Pancreas (tissue), 10 donors: ENCODE results near the gene FAM222A. TPM values are rescaled to one million over a fixed set of nuclear protein-coding genes. Genes with fewer than 3 reads are reported as not detected.

ENCODE experiments used
- ATAC-seq, 4 donors: fragments of 200-7000 bp; cut with Tn5 transposase; one replicate each; pipeline versions ENCODE4 v1.8.0 to v1.9.1; 2020; ENCODE audit warnings: mild to moderate bottlenecking in 4 of 4, moderate library complexity in 4 of 4
- DNase-seq, 6 donors: peaks; one replicate each; pipeline ENCODE4 v3.0.0-alpha.2; 2020
- FAIRE-seq: peaks from 2 replicates; lab custom pipeline; 2012; peaks lifted over from hg19 to GRCh38; lab: Jason Lieb, UNC
- H3K27ac ChIP-seq, 4 donors: fragments of 200-600 bp; sonication (generic); 1 replicate in 3 of 4; 2 replicates in 1 of 4; pipeline versions ENCODE4 v1.5.0 to v1.8.0; 2020
- H3K27me3 ChIP-seq, 4 donors: fragments of 200-600 bp; one replicate each; pipeline ENCODE4 v1.8.0; 2021
- H3K36me3 ChIP-seq, 3 donors: fragments of 200-600 bp; sonication (generic) in 1 of 3; one replicate each; pipeline versions ENCODE4 v1.5.0 to v1.8.0; 2020 to 2021
- H3K4me1 ChIP-seq, 3 donors: fragments of 200-600 bp; one replicate each; pipeline ENCODE4 v1.8.0; 2021
- H3K4me3 ChIP-seq, 4 donors: fragments of 200-600 bp; sonication (generic) in 2 of 4; one replicate each; pipeline versions ENCODE4 v1.5.0 to v1.8.0; 2020 to 2021
- H3K9me3 ChIP-seq, 4 donors: fragments of 200-600 bp; one replicate each; pipeline ENCODE4 v1.8.0; 2021
- CTCF ChIP-seq, 4 donors: fragments of 200-600 bp; sonication (generic) in 3 of 4; IDR thresholded peaks; one replicate each; pipeline versions ENCODE4 v1.5.0 to v1.8.0; 2021; ENCODE audit warnings: antibody characterized with exemption in 4 of 4
- WGBS, 2 donors: extraction: QIAGEN DNeasy Blood & Tissue Kit; methylation state at CpG; one replicate each; pipeline ENCODE4 v1.1.7; 2013; 5-methylcytosine and 5-hydroxymethylcytosine counted together
- intact Hi-C, 3 donors: fragments of 100-400 bp; cut with DNase I; formaldehyde crosslinking; loops; one replicate each; pipeline versions ENCODE4 v1.11.1 to v1.14.2; 2022
- polyA plus RNA-seq, 2 donors: library from polyadenylated mRNA; stranded (reverse); fragments of 200-250 nt; gene quantifications; one replicate each; pipeline ENCODE4 v1.2.3, GENCODE V29; 2013
- total RNA-seq, 6 donors: library from RNA; stranded (reverse); fragmentation: NEBNext Ultra II Directional in 4 of 6; extraction: Animal tissue kit (Norgen Biotek cat#: 25700) in 4 of 6; gene quantifications; one replicate each; pipeline versions ENCODE4 v1.2.1 to v1.2.4, GENCODE V29; 2021 to 2023
- donor health status: healthy with polysubstance abuse.
- donor health status: DM: no; HTN: no; CAD: no; lungs with moderate emphysema.
- donor health status: DM: no; HTN: no; CAD: no.
- donor health status: control.
- donor health status: control.
- donor health status: Bipolar disorder and iron deficiency.
- donor health status: DM: yes; HTN: yes; CAD: no.
- donor health status: DM: no; HTN: no; CAD: no.
- donor health status: DM: no; HTN: no; CAD: no.
- donor health status: DM: yes; HTN: yes; CAD: no.

The FAM222A gene
- total and polyA plus RNA-seq, 8 donors, result 2.1 to 14.6 (median 3.8) TPM

GRCh38 chr12:109775172-109775881 is 61.7 kb downstream of the FAM222A start:
- DNase-seq (peak; percentile 63 to 88 (median 78)), FAIRE-seq (no peak), ATAC-seq (peak; percentile 72 to 90 (median 89))
- H3K36me3 ChIP-seq, result no peaks in the 10 kb centered on the region
- intact Hi-C loops, result loop anchor here in 2 of 3 donors (5.0 to 10.0 kb wide), 3 partner anchors 178 to 341 kb away; no protein-coding TSS in a partner anchor
- peak; percentile 74 to 86 (median 80) for TF ChIP-seq CTCF (IDR thresholded peaks at IDR 0.05)
- H3K27ac ChIP-seq, result no peak overlapping the region
- peaks cover 3 to 5% (median 3%) of the 10 kb centered on the region in 3 donors for H3K4me1 ChIP-seq
- H3K9me3 ChIP-seq, result no peaks in the 10 kb centered on the region
- 17 to 18% methylated on average over 10 of the region's 10 CpGs for WGBS, 2 donors
- H3K27me3 ChIP-seq, result no peaks in the 10 kb centered on the region
- no peak overlapping the region for H3K4me3 ChIP-seq

GRCh38 chr12:109776624-109777023 is 63.0 kb downstream of the FAM222A start:
- H3K27me3 ChIP-seq, result no peaks in the 10 kb centered on the region
- TF ChIP-seq CTCF (IDR thresholded peaks at IDR 0.05), result no peak
- no peaks in the 10 kb centered on the region for H3K36me3 ChIP-seq
- intact Hi-C loops, result loop anchor here in 2 of 3 donors (5.0 to 10.0 kb wide), 3 partner anchors 179 to 342 kb away; no protein-coding TSS in a partner anchor
- WGBS, 2 donors, result 41 to 54% methylated on average over 9 of the region's 9 CpGs
- no peak overlapping the region for H3K4me3 ChIP-seq
- ATAC-seq, result no peak
- no peak overlapping the region for H3K27ac ChIP-seq
- H3K4me1 ChIP-seq, result peaks cover 3 to 5% (median 3%) of the 10 kb centered on the region in 3 donors
- DNase-seq, result no peak
- no peaks in the 10 kb centered on the region for H3K9me3 ChIP-seq
- FAIRE-seq, result no peak

- intact Hi-C loops, result loop anchor here in 2 of 3 donors (5.0 to 10.0 kb wide), 3 partner anchors 180 to 343 kb away; no protein-coding TSS in a partner anchor
- no peak for TF ChIP-seq CTCF (IDR thresholded peaks at IDR 0.05)
- no peaks in the 10 kb centered on the region for H3K27me3 ChIP-seq
- H3K4me1 ChIP-seq, result peaks cover 3 to 5% (median 3%) of the 10 kb centered on the region in 3 donors
- H3K27ac ChIP-seq, result no peak overlapping the region
- no peak overlapping the region for H3K4me3 ChIP-seq
- 21% methylated on average over 5 of the region's 5 CpGs for WGBS, 2 donors
- no peak for FAIRE-seq
- DNase-seq, result no peak
- no peaks in the 10 kb centered on the region for H3K9me3 ChIP-seq
- ATAC-seq, result no peak
- no peaks in the 10 kb centered on the region for H3K36me3 ChIP-seq
Measured at GRCh38 chr12:109777544-109777943, 63.9 kb downstream of the FAM222A start.

- no peaks in the 10 kb centered on the region for H3K27me3 ChIP-seq
- H3K9me3 ChIP-seq, result no peaks in the 10 kb centered on the region
- ATAC-seq, result no peak
- intact Hi-C loops, result loop anchor here in 2 of 3 donors (5.0 to 10.0 kb wide), 3 partner anchors 181 to 344 kb away; no protein-coding TSS in a partner anchor
- no peak for TF ChIP-seq CTCF (IDR thresholded peaks at IDR 0.05)
- H3K27ac ChIP-seq, result no peak overlapping the region
- no peak for FAIRE-seq
- no peak for DNase-seq
- peaks cover 0 to 3% (median 0%) of the 10 kb centered on the region in 3 donors for H3K4me1 ChIP-seq
- 50 to 96% methylated on average over 1 of the region's 1 CpG for WGBS, 2 donors
- H3K4me3 ChIP-seq, result no peak overlapping the region
- H3K36me3 ChIP-seq, result no peaks in the 10 kb centered on the region
Measured at GRCh38 chr12:109778684-109779083, 65.1 kb downstream of the FAM222A start.

GRCh38 chr12:109779382-109779781 is 65.8 kb downstream of the FAM222A start:
- H3K9me3 ChIP-seq, result no peaks in the 10 kb centered on the region
- 88 to 93% methylated on average over 6 of the region's 6 CpGs for WGBS, 2 donors
- no peaks in the 10 kb centered on the region for H3K4me1 ChIP-seq
- no peaks in the 10 kb centered on the region for H3K36me3 ChIP-seq
- no peak overlapping the region for H3K27ac ChIP-seq
- TF ChIP-seq CTCF (IDR thresholded peaks at IDR 0.05), result no peak
- no peak for DNase-seq
- ATAC-seq, result no peak
- FAIRE-seq, result no peak
- intact Hi-C loops, result loop anchor here in 2 of 3 donors (5.0 to 10.0 kb wide), 3 partner anchors 182 to 345 kb away; no protein-coding TSS in a partner anchor
- no peak overlapping the region for H3K4me3 ChIP-seq
- no peaks in the 10 kb centered on the region for H3K27me3 ChIP-seq
